Parathyroid adenoma (tissue), 2 donors: ENCODE results near the gene CDH13.

Experiments
- H2AFZ ChIP-seq: fragments of 300-600 bp; sonication (generic); one replicate; pipeline ENCODE4 v1.7.0; 2017; ENCODE audit warnings: antibody characterized with exemption, mild to moderate bottlenecking
- H3K27ac ChIP-seq: fragments of 300-600 bp; sonication (generic); one replicate; pipeline ENCODE4 v1.7.0; 2017
- H3K27me3 ChIP-seq: fragments of 300-600 bp; sonication (generic); one replicate; pipeline ENCODE4 v1.7.0; 2017; ENCODE audit warnings: low read length; ENCODE audit not compliant: control insufficient read depth, insufficient read depth
- H3K36me3 ChIP-seq: fragments of 300-600 bp; sonication (generic); one replicate; pipeline ENCODE4 v1.7.0; 2017; ENCODE audit warnings: low read length; ENCODE audit not compliant: control insufficient read depth, insufficient read depth
- H3K4me1 ChIP-seq: fragments of 300-600 bp; sonication (generic); one replicate; pipeline ENCODE4 v1.7.0; 2017; ENCODE audit warnings: control low read depth
- H3K4me2 ChIP-seq: fragments of 300-600 bp; sonication (generic); one replicate; pipeline ENCODE4 v1.7.0; 2017; ENCODE audit warnings: low read length
- H3K4me3 ChIP-seq: fragments of 300-600 bp; sonication (generic); one replicate; pipeline ENCODE4 v1.7.0; 2017; ENCODE audit warnings: low read depth, low read length
- H3K79me2 ChIP-seq: fragments of 300-600 bp; sonication (generic); one replicate; pipeline ENCODE4 v1.7.0; 2017; ENCODE audit warnings: control low read depth
- H3K9ac ChIP-seq: fragments of 300-600 bp; sonication (generic); one replicate; pipeline ENCODE4 v1.7.0; 2017; ENCODE audit warnings: mild to moderate bottlenecking
- H3K9me3 ChIP-seq: fragments of 300-600 bp; sonication (generic); one replicate; pipeline ENCODE4 v1.7.0; 2017; ENCODE audit warnings: low read length; ENCODE audit not compliant: control insufficient read depth
- CTCF ChIP-seq: fragments of 300-600 bp; sonication (generic); IDR thresholded peaks from one replicate; pipeline ENCODE4 v1.7.0; 2017; ENCODE audit warnings: antibody characterized with exemption, mild to moderate bottlenecking
- donor health status: primary hyperparathyroidism.

The CDH13 gene

GRCh38 chr16:83125999-83126568, 499.3 kb downstream of the CDH13 start:
- H2AFZ ChIP-seq, result no peak overlapping the region
- H3K79me2 ChIP-seq, result no peaks in the 10 kb centered on the region
- H3K9ac ChIP-seq, result no peak overlapping the region
- no peak overlapping the region for H3K4me3 ChIP-seq
- H3K4me2 ChIP-seq, result no peak overlapping the region
- TF ChIP-seq CTCF, result no peak
- H3K4me1 ChIP-seq, result no peaks in the 10 kb centered on the region
- peaks cover 4% of the 10 kb centered on the region for H3K9me3 ChIP-seq
- H3K27ac ChIP-seq, result no peak overlapping the region
- no peaks in the 10 kb centered on the region for H3K36me3 ChIP-seq
- no peaks in the 10 kb centered on the region for H3K27me3 ChIP-seq

GRCh38 chr16:83128041-83128440, 501.3 kb downstream of the CDH13 start:
- H3K9ac ChIP-seq, result no peak overlapping the region
- H3K36me3 ChIP-seq, result no peaks in the 10 kb centered on the region
- H3K27me3 ChIP-seq, result no peaks in the 10 kb centered on the region
- no peaks in the 10 kb centered on the region for H3K79me2 ChIP-seq
- H3K4me1 ChIP-seq, result no peaks in the 10 kb centered on the region
- no peak overlapping the region for H3K4me2 ChIP-seq
- no peak overlapping the region for H3K4me3 ChIP-seq
- H3K27ac ChIP-seq, result no peak overlapping the region
- no peak for TF ChIP-seq CTCF
- H2AFZ ChIP-seq, result no peak overlapping the region
- peaks cover 4% of the 10 kb centered on the region for H3K9me3 ChIP-seq

- H3K27ac ChIP-seq, result no peak overlapping the region
- no peaks in the 10 kb centered on the region for H3K79me2 ChIP-seq
- H3K27me3 ChIP-seq, result no peaks in the 10 kb centered on the region
- no peak overlapping the region for H3K4me2 ChIP-seq
- peaks cover 3% of the 10 kb centered on the region for H3K9me3 ChIP-seq
- H3K4me1 ChIP-seq, result no peaks in the 10 kb centered on the region
- TF ChIP-seq CTCF, result no peak
- no peaks in the 10 kb centered on the region for H3K36me3 ChIP-seq
- no peak overlapping the region for H3K9ac ChIP-seq
- H2AFZ ChIP-seq, result no peak overlapping the region
- no peak overlapping the region for H3K4me3 ChIP-seq
These were observed 503.3 kb downstream of the CDH13 start for GRCh38 chr16:83130039-83130438.

DNA sequence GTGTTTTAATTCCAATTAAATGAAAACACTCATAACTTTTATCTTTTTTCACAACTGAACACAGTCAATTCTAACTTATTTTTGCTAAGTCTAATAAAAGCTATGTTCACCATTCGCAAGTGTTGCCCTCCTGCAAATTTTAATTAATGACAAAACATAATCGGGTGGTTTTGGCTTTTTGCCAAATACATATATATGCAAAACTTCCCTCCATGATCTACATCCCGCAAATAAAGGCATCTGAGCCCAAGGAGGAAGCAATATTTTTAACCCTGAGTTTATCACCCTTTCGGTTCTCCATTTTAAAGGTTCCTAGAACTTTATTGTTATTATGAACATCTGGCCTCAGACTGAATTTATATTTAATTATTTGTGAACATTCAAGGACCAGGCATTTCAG, 507.9 kb downstream of the CDH13 start:
- Histone ChIP-seq H3K36me3 (no peaks in the 10 kb centered on the region), H3K27me3 (no peaks in the 10 kb centered on the region), H3K4me1 (no peaks in the 10 kb centered on the region), H2AFZ (no peak overlapping the region), H3K79me2 (no peaks in the 10 kb centered on the region), H3K4me3 (no peak overlapping the region), H3K4me2 (no peak overlapping the region), H3K9ac (no peak overlapping the region), H3K27ac (no peak overlapping the region), H3K9me3 (no peaks in the 10 kb centered on the region)
- no peak for TF ChIP-seq CTCF

DNA sequence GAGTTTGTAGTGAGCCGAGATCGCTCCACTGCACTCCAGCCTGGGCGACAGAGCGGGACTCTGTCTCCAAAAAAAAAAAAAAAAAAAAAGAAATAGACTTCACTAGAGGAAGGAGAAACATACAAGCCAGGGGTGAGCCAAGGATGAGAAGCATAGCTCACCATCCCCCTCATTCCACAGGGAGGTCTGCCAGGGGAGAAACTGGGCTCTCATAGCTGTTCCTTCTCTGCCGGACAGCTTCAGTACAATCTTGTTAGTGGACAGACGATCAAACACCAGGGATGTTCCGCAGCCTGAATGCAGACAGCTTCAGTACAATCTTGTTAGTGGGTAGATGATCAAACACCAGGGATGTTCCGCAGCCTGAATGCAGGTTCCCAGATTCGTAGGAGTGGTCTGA, 509.6 kb downstream of the CDH13 start:
- Histone ChIP-seq H3K27me3 (no peaks in the 10 kb centered on the region), H3K4me1 (no peaks in the 10 kb centered on the region), H3K4me3 (no peak overlapping the region), H3K9ac (no peak overlapping the region), H3K9me3 (no peaks in the 10 kb centered on the region), H3K4me2 (no peak overlapping the region), H2AFZ (no peak overlapping the region), H3K79me2 (no peaks in the 10 kb centered on the region), H3K36me3 (no peaks in the 10 kb centered on the region), H3K27ac (no peak overlapping the region)
- TF ChIP-seq CTCF, result no peak
